ENCODE data around the gene RAB31. TPM values are rescaled to one million over a fixed set of nuclear protein-coding genes. Genes with fewer than 3 reads are reported as not detected.
A peak's percentile ranks its signal among the peaks of the same experiment; 100 is the strongest.
"Not testable (repeated sequence)": the region's sequence is repeated elsewhere in the genome, so short reads cannot be mapped to it uniquely, and the experiment has no call there.

Gene RAB31
- total RNA-seq, 1 donor from 2014 or later = 26.0 TPM

DNA sequence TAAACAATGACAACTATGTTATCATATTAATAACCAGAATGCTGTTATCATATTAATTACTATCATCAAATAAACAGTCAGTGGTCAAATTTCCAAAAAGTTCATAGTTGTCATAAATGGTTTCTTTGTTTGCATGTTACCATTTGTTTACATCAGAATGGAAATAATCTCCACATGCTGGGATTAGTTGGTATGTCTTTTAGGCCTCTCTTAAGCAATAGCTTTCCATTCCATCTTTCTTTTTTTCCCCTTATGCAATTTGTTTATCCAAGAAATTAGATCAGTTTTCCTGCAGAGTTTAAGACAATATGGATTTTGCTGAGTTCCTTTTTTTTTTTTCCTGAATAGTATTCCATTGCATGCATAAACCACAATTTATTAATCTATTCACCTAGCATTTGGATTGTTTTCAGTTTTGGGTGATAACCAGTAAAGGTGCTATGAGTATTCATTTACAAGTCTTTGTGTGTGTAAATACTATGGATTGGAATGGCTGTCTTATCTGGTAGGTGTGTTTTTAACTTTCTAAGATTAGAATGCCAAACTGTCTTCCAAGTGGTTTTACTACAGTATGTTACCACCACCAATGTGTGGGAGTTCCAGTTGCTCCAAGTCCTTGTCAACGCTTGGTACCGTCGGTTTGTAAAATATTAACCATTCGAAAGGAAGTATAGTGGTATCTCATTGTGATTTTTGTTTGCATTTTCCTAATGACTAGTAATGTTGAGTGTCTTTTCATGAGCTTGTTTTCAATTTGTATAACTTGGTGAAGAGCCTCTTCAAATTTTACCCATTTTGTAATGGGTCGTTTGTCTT, 144.4 kb downstream of the RAB31 start:
- TF ChIP-seq, protein P1, sequence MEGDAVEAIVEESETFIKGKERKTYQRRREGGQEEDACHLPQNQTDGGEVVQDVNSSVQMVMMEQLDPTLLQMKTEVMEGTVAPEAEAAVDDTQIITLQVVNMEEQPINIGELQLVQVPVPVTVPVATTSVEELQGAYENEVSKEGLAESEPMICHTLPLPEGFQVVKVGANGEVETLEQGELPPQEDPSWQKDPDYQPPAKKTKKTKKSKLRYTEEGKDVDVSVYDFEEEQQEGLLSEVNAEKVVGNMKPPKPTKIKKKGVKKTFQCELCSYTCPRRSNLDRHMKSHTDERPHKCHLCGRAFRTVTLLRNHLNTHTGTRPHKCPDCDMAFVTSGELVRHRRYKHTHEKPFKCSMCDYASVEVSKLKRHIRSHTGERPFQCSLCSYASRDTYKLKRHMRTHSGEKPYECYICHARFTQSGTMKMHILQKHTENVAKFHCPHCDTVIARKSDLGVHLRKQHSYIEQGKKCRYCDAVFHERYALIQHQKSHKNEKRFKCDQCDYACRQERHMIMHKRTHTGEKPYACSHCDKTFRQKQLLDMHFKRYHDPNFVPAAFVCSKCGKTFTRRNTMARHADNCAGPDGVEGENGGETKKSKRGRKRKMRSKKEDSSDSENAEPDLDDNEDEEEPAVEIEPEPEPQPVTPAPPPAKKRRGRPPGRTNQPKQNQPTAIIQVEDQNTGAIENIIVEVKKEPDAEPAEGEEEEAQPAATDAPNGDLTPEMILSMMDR (IDR thresholded peaks at IDR 0.05) = no peak
- no peak for TF ChIP-seq POLR2AphosphoS5 (IDR thresholded peaks at IDR 0.05; ENCODE audit: insufficient read depth in 1 of 2, low read depth in 1 of 2)
- TF ChIP-seq POLR2A (IDR thresholded peaks at IDR 0.05) = no peak
- Histone ChIP-seq H3K9me3 (no peaks in the 10 kb centered on the region), H3K4me3 (no peak overlapping the region), H3K27me3 (no peaks in the 10 kb centered on the region), H3K4me1 (peaks cover 60% of the 10 kb centered on the region), H3K27ac (no peak overlapping the region), H3K36me3 (no peaks in the 10 kb centered on the region)
- intact Hi-C loops (cut with DNase I) = no loop called here
- no peak for DNase-seq (ENCODE audit: extremely low spot score in 2 of 2)

DNA sequence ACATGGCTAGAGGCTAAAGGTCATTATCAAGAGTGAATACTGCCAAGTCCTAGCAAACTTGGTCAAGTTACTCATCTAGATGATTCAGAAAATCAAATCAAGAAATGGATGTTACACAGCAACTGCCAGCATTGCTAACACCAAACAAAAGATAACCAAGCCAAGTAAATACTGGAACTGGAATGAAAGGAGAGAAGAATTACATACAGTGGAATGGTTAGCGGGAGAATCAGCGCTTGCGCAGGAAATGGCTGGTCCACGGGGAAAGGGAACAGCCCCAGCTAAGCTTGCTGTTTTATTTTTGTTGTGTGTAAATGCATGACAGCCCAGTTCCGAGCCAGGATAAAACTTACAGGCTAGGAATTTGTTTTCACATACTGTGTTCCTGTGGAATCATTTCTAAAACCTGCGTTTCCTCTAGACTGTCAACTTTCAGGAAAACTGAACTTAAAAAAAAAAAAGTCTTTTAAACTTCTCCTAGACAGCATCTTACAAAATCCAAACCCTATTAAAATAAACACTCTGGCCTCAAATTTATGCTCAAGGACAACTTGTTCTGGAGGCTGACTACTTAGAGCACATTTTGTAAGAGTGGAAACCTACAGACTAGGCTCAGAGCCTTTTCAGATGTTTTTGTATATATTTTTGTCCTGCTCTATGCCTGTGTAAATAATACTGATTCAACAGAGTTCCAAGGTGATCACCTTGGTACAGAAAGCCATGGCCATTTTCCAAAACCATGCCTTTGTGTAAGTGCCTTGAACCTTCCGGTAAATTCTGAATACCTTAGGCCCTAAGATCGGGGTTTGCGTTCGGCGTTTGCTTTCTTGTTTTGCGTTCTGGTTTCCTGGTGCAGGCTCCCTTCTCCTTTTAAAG, 146.9 kb downstream of the RAB31 start:
- H3K27me3 ChIP-seq = no peaks in the 10 kb centered on the region
- intact Hi-C loops (cut with DNase I) = no loop called here
- no peaks in the 10 kb centered on the region for H3K36me3 ChIP-seq
- no peak overlapping the region for H3K4me3 ChIP-seq
- TF ChIP-seq POLR2A (IDR thresholded peaks at IDR 0.05) = no peak
- peak in 1 of 2 donors; percentile 86 for TF ChIP-seq POLR2AphosphoS5 (IDR thresholded peaks at IDR 0.05; ENCODE audit: insufficient read depth in 1 of 2, low read depth in 1 of 2)
- no peaks in the 10 kb centered on the region for H3K9me3 ChIP-seq
- no peak for DNase-seq (ENCODE audit: extremely low spot score in 2 of 2)
- peak overlapping the region; percentile 63 for H3K27ac ChIP-seq
- H3K4me1 ChIP-seq = peaks cover 34% of the 10 kb centered on the region

DNA sequence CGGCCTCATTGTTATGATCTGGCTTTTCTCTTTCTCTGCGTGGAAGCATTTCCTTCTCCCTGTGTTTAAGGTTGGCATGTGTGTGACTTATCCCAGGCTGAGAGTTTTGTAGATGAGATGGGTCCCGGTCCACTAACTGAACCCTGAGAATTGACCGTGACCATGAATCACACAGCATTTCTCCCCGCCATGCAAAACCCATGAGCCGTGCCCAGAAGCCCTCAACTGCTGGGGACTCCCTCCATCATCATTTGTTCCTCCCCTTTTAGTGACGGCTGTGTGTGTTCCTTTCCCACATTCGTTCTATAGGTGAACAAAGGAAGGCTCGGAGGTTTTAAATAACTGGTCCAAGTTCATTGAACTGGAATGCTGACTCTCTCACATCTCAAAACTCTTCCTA, 147.6 kb downstream of the RAB31 start:
- H3K36me3 ChIP-seq = no peaks in the 10 kb centered on the region
- TF ChIP-seq, protein P1 (IDR thresholded peaks at IDR 0.05) = no peak
- TF ChIP-seq POLR2AphosphoS5 (IDR thresholded peaks at IDR 0.05; ENCODE audit: insufficient read depth in 1 of 2, low read depth in 1 of 2) (no peak), POLR2A (IDR thresholded peaks at IDR 0.05) (no peak)
- peak overlapping the region; percentile 63 for H3K27ac ChIP-seq
- H3K4me3 ChIP-seq = no peak overlapping the region
- intact Hi-C loops (cut with DNase I) = no loop called here
- DNase-seq (ENCODE audit: extremely low spot score in 2 of 2) = no peak
- no peaks in the 10 kb centered on the region for H3K27me3 ChIP-seq
- H3K4me1 ChIP-seq = peaks cover 29% of the 10 kb centered on the region
- H3K9me3 ChIP-seq = no peaks in the 10 kb centered on the region

DNA sequence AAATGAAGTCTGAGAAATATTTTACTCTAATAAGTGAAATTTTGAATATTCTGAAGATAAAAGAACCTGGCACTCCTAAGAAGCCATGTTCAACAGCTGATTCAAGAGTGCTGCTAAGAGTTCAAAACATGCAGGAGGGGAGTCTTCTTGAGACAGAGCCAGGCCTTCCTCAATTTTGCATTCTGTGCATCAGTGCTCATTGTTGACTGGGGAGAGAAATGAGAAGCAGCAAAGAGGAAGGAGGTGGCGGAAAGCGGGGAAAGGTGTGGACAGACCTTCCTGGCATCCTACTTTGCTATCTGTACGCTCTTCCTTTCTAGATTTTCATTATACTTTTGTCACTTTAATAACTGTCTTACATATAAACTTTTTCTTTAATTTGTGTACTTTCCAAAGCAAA, 148.0 kb downstream of the RAB31 start:
- Histone ChIP-seq H3K4me1 (peaks cover 25% of the 10 kb centered on the region), H3K9me3 (no peaks in the 10 kb centered on the region), H3K36me3 (no peaks in the 10 kb centered on the region), H3K27me3 (no peaks in the 10 kb centered on the region), H3K4me3 (no peak overlapping the region), H3K27ac (peak overlapping the region; percentile 63)
- no peak for TF ChIP-seq POLR2AphosphoS5 (IDR thresholded peaks at IDR 0.05; ENCODE audit: insufficient read depth in 1 of 2, low read depth in 1 of 2)
- TF ChIP-seq POLR2A (IDR thresholded peaks at IDR 0.05) = no peak
- TF ChIP-seq, protein P1 (IDR thresholded peaks at IDR 0.05) = no peak
- intact Hi-C loops (cut with DNase I) = no loop called here
- DNase-seq (ENCODE audit: extremely low spot score in 2 of 2) = no peak

DNA sequence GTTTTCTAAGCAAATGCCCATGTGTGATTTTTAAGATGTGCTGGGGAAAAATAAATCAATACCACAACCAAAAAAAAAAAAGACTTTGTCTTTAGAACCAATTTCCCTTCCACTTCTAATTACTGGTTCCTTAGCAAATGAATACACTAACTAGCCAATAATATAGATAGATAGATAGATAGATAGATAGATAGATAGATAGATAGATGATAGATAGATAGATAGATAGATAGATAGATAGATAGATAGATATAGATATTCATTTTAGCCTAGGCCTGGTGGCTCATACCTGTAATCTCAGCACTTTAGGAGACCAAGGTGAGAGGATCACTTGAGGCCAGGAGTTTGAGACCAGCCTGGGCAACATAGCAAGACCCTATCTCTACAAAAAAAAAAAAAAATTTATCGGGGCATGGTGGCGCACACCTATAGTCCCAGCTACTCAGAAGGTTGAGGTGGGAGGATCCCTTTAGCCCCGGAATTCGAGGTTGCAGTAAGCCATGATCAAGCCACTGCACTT, 149.4 kb downstream of the RAB31 start:
- H3K27me3 ChIP-seq; H3K36me3 ChIP-seq; intact Hi-C loops (cut with DNase I); H3K27ac ChIP-seq; DNase-seq (ENCODE audit: extremely low spot score in 2 of 2); H3K9me3 ChIP-seq; H3K4me3 ChIP-seq: not testable (repeated sequence)
- H3K4me1 ChIP-seq = peaks cover 21% of the 10 kb centered on the region
